K562 (cell line): ENCODE measurements around the gene CFAP73.
"Not testable (repeated sequence)": the region's sequence is repeated elsewhere in the genome, so short reads cannot be mapped to it uniquely, and the experiment has no call there.

Experiments used
- FOXA1 ChIP-seq: fragments of 450-650 bp; IDR thresholded peaks from 2 replicates; pipeline ENCODE4 v1.6.1; 2016; ENCODE audit warnings: mild to moderate bottlenecking, borderline replicate concordance
- IRF9 ChIP-seq: fragments of 450-650 bp; IDR thresholded peaks from 2 replicates; pipeline ENCODE4 v1.6.1; 2016; ENCODE audit warnings: missing biosample characterization, missing genetic modification characterization
- KLF10 ChIP-seq: fragments of 250-450 bp; sonication (Bioruptor Pico); IDR thresholded peaks from 2 replicates; pipeline ENCODE4 v1.6.1; 2021; ENCODE audit warnings: matching md5 sums
- MYNN ChIP-seq, 2 experiments: sonication (generic); formaldehyde crosslinking in 1 of 2; IDR thresholded peaks; 2 replicates each; pipeline versions ENCODE4 v1.5.0 to v1.6.1; 2016 to 2020; ENCODE audit warnings: antibody characterized with exemption in 1 of 2, missing genetic modification reagents in 1 of 2
- PCBP1 ChIP-seq: fragments of 200-400 bp; formaldehyde crosslinking; IDR thresholded peaks from 2 replicates; pipeline ENCODE4 v1.6.1; 2018; ENCODE audit warnings: mild to moderate bottlenecking, low read depth, low read length; ENCODE audit not compliant: poor library complexity, severe bottlenecking
- POLR2AphosphoS5 ChIP-seq: IDR thresholded peaks from 2 replicates; pipeline ENCODE4 v1.6.1; 2011; ENCODE audit warnings: mild to moderate bottlenecking, low read depth, low read length, moderate library complexity; ENCODE audit not compliant: control insufficient read depth, insufficient read depth
- RAD21 ChIP-seq, 2 experiments: fragments of 250-450 bp in 1 of 2; fragments of 450-650 bp in 1 of 2; sonication (Bioruptor Pico) in 1 of 2; formaldehyde crosslinking in 1 of 2; IDR thresholded peaks in 1 of 2; conservative IDR thresholded peaks in 1 of 2; 2 replicates each; pipeline versions ENCODE4 v1.4.0 to v1.8.0; 2020 to 2022; ENCODE audit warnings: mild to moderate bottlenecking in 2 of 2, moderate library complexity in 1 of 2
- RNF219 ChIP-seq: fragments of 250-450 bp; sonication (Bioruptor Pico); IDR thresholded peaks from 2 replicates; pipeline ENCODE4 v1.5.0; 2022; ENCODE audit warnings: mild to moderate bottlenecking
- USF2 ChIP-seq: sonication (generic); formaldehyde crosslinking; IDR thresholded peaks from 2 replicates; pipeline ENCODE4 v1.5.0; 2020; ENCODE audit warnings: missing genetic modification reagents
- ZNF41 ChIP-seq: fragments of 250-450 bp; sonication (Bioruptor Pico); conservative IDR thresholded peaks from 2 replicates; pipeline ENCODE4 v1.4.0; 2020; ENCODE audit warnings: mild to moderate bottlenecking

- not testable (repeated sequence) for TF ChIP-seq PCBP1; RNF219 (CRISPR knock-in tag); USF2; ZNF41 (CRISPR knock-in tag); RAD21 (CRISPR knock-in tag; conservative IDR thresholded peaks at IDR 0.05 in 1 of 2, IDR thresholded peaks at IDR 0.05 in 1 of 2); IRF9 (tag); KLF10 (CRISPR knock-in tag); POLR2AphosphoS5; FOXA1; MYNN (IDR thresholded peaks at IDR 0.05); MYNN (CRISPR knock-in tag; IDR thresholded peaks at IDR 0.05)
Measured at GRCh38 chr12:113117684-113118083, 31.8 kb upstream of the CFAP73 start.
